Heart left ventricle (tissue), 13 donors: ENCODE measurements around the gene CYTH1.

Experiments used
- POLR2A ChIP-seq, 2 donors: fragments of 450-650 bp; IDR thresholded peaks; one replicate each; pipeline ENCODE4 v1.6.1; 2017; ENCODE audit warnings: antibody characterized with exemption in 2 of 2, mild to moderate bottlenecking in 2 of 2, moderate library complexity in 2 of 2
- TF ChIP-seq, protein P1 (sequence below), 12 donors: fragments of 200-600 bp; sonication (generic) in 4 of 12; IDR thresholded peaks; one replicate each; pipeline versions ENCODE4 v1.5.0 to v1.8.0; 2018 to 2022; ENCODE audit warnings: antibody characterized with exemption in 12 of 12, mild to moderate bottlenecking in 5 of 12
- donor health status: ischemic (EF 13 %, LVEDD 7.1; RV severe dilation, severe dysfunction).
- donor health status: DM: no; HTN: yes; CAD: no.
- donor health status: DM: no; HTN: no; CAD: no.
- donor health status: ischemic (EF 25% LVEDD 6.9; RV normal size, moderate dysfunction).
- donor health status: ischemic (EF 25% LVEDD 5.7; RV mildly dilated, moderate dysfunction).
- donor health status: ischemic (EF 35%, LVEDD 5.7; RV mildly dilated, moderate dysfunction).
- donor health status: nonischemic (EF 11% LVEDD 7.7; RV severe dilation, severe dysfunction).
- donor health status: DM: yes; HTN: yes; CAD: no.
- donor health status: PGD.
- donor health status: ischemic (EF 29% LVEDD 5.4; RV normal size, mild dysfunction).
- donor health status: nonischemic (EF 23%, LVEDD 6.1; RV moderate dilation, normal function).

DNA sequence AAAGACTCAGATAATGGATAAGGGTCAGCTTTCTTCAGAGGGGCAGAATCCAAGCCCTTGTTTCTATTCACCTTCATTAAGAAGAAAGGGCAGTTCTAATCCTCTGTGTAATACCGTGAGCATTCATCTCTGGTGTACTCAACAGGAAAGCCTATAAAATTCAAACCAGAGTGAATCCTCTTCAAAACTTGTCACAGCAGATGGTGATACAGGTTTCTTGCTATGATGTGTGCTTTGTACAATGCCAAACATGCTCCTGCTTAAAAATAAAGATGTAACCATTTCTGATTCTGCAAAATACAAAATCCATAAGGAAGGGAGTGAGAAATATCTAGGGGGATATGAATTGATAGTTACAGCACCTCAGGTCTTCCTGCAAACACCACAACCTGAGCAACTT, 49.7 kb downstream of the CYTH1 start:
- TF ChIP-seq, protein P1, sequence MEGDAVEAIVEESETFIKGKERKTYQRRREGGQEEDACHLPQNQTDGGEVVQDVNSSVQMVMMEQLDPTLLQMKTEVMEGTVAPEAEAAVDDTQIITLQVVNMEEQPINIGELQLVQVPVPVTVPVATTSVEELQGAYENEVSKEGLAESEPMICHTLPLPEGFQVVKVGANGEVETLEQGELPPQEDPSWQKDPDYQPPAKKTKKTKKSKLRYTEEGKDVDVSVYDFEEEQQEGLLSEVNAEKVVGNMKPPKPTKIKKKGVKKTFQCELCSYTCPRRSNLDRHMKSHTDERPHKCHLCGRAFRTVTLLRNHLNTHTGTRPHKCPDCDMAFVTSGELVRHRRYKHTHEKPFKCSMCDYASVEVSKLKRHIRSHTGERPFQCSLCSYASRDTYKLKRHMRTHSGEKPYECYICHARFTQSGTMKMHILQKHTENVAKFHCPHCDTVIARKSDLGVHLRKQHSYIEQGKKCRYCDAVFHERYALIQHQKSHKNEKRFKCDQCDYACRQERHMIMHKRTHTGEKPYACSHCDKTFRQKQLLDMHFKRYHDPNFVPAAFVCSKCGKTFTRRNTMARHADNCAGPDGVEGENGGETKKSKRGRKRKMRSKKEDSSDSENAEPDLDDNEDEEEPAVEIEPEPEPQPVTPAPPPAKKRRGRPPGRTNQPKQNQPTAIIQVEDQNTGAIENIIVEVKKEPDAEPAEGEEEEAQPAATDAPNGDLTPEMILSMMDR (IDR thresholded peaks at IDR 0.05), result no peak
- TF ChIP-seq POLR2A (IDR thresholded peaks at IDR 0.05), result no peak
